Loucy (cell line): ENCODE measurements around the gene HELB.

Experiments
- H2AFZ ChIP-seq: fragments of 200-600 bp; sonication (generic); 2 replicates; pipeline ENCODE4 v1.6.0; 2016; ENCODE audit warnings: antibody characterized with exemption, mild to moderate bottlenecking, low read length, moderate library complexity
- H3F3A ChIP-seq: fragments of 200-600 bp; 2 replicates; pipeline ENCODE4 v1.6.0; 2016; ENCODE audit warnings: antibody characterized with exemption, low read depth, mild to moderate bottlenecking
- H3K27me3 ChIP-seq: fragments of 200-600 bp; sonication (generic); 2 replicates; pipeline ENCODE4 v1.6.1; 2014; ENCODE audit warnings: low read length, mild to moderate bottlenecking; ENCODE audit not compliant: insufficient read depth, poor library complexity, severe bottlenecking
- H3K36me3 ChIP-seq: fragments of 200-600 bp; sonication (generic); 2 replicates; pipeline ENCODE4 v1.6.1; 2016; ENCODE audit warnings: low read length; ENCODE audit not compliant: insufficient read depth
- H3K4me1 ChIP-seq: fragments of 200-600 bp; sonication (generic); 2 replicates; pipeline ENCODE4 v1.5.1; 2014; ENCODE audit warnings: low read length, mild to moderate bottlenecking; ENCODE audit not compliant: insufficient read depth, poor library complexity, severe bottlenecking
- H3K4me2 ChIP-seq: fragments of 200-600 bp; sonication (generic); 2 replicates; pipeline ENCODE4 v1.6.0; 2014; ENCODE audit warnings: antibody characterized with exemption, low read length, low read depth, mild to moderate bottlenecking; ENCODE audit not compliant: poor library complexity, severe bottlenecking
- H3K4me3 ChIP-seq: fragments of 200-600 bp; sonication (generic); 2 replicates; pipeline ENCODE4 v1.5.1; 2014; ENCODE audit warnings: low read length, mild to moderate bottlenecking, mixed read lengths; ENCODE audit not compliant: poor library complexity, severe bottlenecking
- H3K79me2 ChIP-seq: fragments of 200-600 bp; sonication (generic); 2 replicates; pipeline ENCODE4 v1.6.1; 2014; ENCODE audit warnings: low read length; ENCODE audit not compliant: insufficient read depth
- H3K9ac ChIP-seq: fragments of 200-600 bp; sonication (generic); 2 replicates; pipeline ENCODE4 v1.6.0; 2014; ENCODE audit warnings: mild to moderate bottlenecking, low read depth, low read length, moderate library complexity; ENCODE audit not compliant: poor library complexity, severe bottlenecking
- H3K9me2 ChIP-seq: fragments of 200-600 bp; sonication (generic); replicated peaks from 2 replicates; pipeline ENCODE4 v1.6.1; 2016; ENCODE audit warnings: low read depth, low read length, mixed read lengths
- H3K9me3 ChIP-seq: fragments of 200-600 bp; sonication (generic); 2 replicates; pipeline ENCODE4 v1.6.1; 2014; ENCODE audit warnings: mild to moderate bottlenecking, antibody characterized with exemption, low read length, low read depth; ENCODE audit not compliant: insufficient read depth
- H4K20me1 ChIP-seq: fragments of 200-600 bp; sonication (generic); 2 replicates; pipeline ENCODE4 v1.6.0; 2014; ENCODE audit warnings: antibody characterized with exemption, low read length, mild to moderate bottlenecking; ENCODE audit not compliant: insufficient read depth, poor library complexity, severe bottlenecking
- EZH2phosphoT487 ChIP-seq: fragments of 200-600 bp; IDR thresholded peaks from 2 replicates; pipeline ENCODE4 v1.6.1; 2018; ENCODE audit warnings: antibody characterized with exemption, mild to moderate bottlenecking, moderate library complexity, borderline replicate concordance
- TF ChIP-seq, protein P1 (sequence below): fragments of 200-600 bp; sonication (generic); conservative IDR thresholded peaks from 2 replicates; pipeline ENCODE4 v1.5.1; 2014; ENCODE audit warnings: mild to moderate bottlenecking, antibody characterized with exemption, low read length

Gene HELB

DNA sequence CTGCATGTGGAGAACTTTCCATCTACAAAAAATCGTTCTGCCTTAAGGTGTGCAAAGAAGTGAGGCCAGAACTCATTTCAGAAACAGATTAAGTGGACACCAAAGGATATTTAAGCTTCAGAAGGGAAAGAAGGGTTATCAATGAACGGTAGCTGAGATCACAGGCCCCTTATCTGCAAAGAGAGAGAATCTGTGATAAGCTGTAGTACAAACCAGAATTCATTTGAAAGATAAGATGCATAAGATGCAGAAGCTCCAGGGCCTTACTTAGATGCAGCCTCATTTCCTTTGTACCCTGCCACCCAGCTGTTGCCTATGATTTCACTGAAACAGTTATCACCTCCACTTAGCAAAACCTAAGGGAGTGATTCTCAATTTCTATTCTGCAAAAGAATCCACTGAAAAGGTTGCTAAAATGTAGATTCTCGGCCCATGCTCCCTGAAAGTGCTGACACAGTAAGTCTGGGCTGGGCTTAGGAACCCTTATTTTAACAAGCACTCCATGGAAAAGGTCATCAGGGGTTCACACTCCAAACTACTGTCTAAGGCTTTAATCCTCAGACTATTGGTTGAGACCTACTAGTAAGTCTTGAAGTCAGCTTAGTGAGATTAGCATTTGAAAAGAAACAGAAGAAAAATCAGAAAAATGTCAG, 64.8 kb downstream of the HELB start:
- Histone ChIP-seq H3K9me2 (no peaks in the 10 kb centered on the region), H3K9ac (no peak overlapping the region), H4K20me1 (no peaks in the 10 kb centered on the region), H2AFZ (no peak overlapping the region), H3K4me3 (no peak overlapping the region), H3K27me3 (no peaks in the 10 kb centered on the region), H3K9me3 (no peaks in the 10 kb centered on the region), H3K36me3 (no peaks in the 10 kb centered on the region), H3K79me2 (no peaks in the 10 kb centered on the region), H3K4me1 (no peaks in the 10 kb centered on the region), H3K4me2 (no peak overlapping the region), H3F3A (no peaks in the 10 kb centered on the region)
- TF ChIP-seq, protein P1, sequence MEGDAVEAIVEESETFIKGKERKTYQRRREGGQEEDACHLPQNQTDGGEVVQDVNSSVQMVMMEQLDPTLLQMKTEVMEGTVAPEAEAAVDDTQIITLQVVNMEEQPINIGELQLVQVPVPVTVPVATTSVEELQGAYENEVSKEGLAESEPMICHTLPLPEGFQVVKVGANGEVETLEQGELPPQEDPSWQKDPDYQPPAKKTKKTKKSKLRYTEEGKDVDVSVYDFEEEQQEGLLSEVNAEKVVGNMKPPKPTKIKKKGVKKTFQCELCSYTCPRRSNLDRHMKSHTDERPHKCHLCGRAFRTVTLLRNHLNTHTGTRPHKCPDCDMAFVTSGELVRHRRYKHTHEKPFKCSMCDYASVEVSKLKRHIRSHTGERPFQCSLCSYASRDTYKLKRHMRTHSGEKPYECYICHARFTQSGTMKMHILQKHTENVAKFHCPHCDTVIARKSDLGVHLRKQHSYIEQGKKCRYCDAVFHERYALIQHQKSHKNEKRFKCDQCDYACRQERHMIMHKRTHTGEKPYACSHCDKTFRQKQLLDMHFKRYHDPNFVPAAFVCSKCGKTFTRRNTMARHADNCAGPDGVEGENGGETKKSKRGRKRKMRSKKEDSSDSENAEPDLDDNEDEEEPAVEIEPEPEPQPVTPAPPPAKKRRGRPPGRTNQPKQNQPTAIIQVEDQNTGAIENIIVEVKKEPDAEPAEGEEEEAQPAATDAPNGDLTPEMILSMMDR, result no peak
- no peak for TF ChIP-seq EZH2phosphoT487

- TF ChIP-seq, protein P1, result no peak
- no peak for TF ChIP-seq EZH2phosphoT487
- Histone ChIP-seq H3K36me3 (no peaks in the 10 kb centered on the region), H3K9me2 (no peaks in the 10 kb centered on the region), H3K9me3 (no peaks in the 10 kb centered on the region), H3K4me3 (no peak overlapping the region), H3K4me1 (no peaks in the 10 kb centered on the region), H3F3A (no peaks in the 10 kb centered on the region), H3K27me3 (no peaks in the 10 kb centered on the region), H4K20me1 (no peaks in the 10 kb centered on the region), H3K79me2 (no peaks in the 10 kb centered on the region), H3K9ac (no peak overlapping the region), H2AFZ (no peak overlapping the region), H3K4me2 (no peak overlapping the region)
Measured at GRCh38 chr12:66371982-66372381, 69.7 kb downstream of the HELB start.

GRCh38 chr12:66375560-66375959, 73.3 kb downstream of the HELB start:
- TF ChIP-seq, protein P1, result no peak
- TF ChIP-seq EZH2phosphoT487, result no peak
- H3K4me1 ChIP-seq, result no peaks in the 10 kb centered on the region
- H3F3A ChIP-seq, result no peaks in the 10 kb centered on the region
- no peak overlapping the region for H3K4me2 ChIP-seq
- no peak overlapping the region for H2AFZ ChIP-seq
- H3K79me2 ChIP-seq, result no peaks in the 10 kb centered on the region
- no peaks in the 10 kb centered on the region for H3K9me3 ChIP-seq
- H4K20me1 ChIP-seq, result no peaks in the 10 kb centered on the region
- H3K9me2 ChIP-seq, result no peaks in the 10 kb centered on the region
- H3K4me3 ChIP-seq, result no peak overlapping the region
- no peaks in the 10 kb centered on the region for H3K36me3 ChIP-seq
- no peaks in the 10 kb centered on the region for H3K27me3 ChIP-seq
- no peak overlapping the region for H3K9ac ChIP-seq
